ENCODE measurements around the gene PID1. TPM values are rescaled to one million over a fixed set of nuclear protein-coding genes. Genes with fewer than 3 reads are reported as not detected.
"Not testable (repeated sequence)": the region's sequence is repeated elsewhere in the genome, so short reads cannot be mapped to it uniquely, and the experiment has no call there.

PID1 gene
- total RNA-seq, 1 experiment from 2014 or later: 3.6 TPM

DNA sequence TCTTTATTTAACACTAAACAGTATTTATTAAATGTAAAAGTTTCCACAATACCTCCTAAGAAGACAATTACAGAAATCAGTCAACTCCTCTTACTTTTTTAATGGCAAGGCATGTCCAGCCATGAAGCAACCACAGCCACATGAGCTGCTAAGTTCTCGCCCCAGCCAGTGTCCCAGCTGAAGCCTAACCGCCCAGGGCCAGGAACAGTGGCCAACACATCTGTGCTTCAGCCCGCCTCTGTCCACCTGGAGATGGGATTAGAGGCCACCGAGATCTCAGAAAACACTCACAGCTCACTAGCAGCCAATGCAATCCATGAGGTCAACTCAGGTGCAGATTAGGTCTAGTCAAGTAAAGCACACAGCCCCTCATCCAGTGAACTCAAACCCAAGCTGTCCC, 40.2 kb downstream of the PID1 start:
- no peak for DNase-seq (ENCODE audit: low read depth)
- in situ Hi-C loops (cut with HindIII; ENCODE audit: low pct_unique_long_range_greater_than_20kb, low sequenced_read_pairs): no loop called here

DNA sequence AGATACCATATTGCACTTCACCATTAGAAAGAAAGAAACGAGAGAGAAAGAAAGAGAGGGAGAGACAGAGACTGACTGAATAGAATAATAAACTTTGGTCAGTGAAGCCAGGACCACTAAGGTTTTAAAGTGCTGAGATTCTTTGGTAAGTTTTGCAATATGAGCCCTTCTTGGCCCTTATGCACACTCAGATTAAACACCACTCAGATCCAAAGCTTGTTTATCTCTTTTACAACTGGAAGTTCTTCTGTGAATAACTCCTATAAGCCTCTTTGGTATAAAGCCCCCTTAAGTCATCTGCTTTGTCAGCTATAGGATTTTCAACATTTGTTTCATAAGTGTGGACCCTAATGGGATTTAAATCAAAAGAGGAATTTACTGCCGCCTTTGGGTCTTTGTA, 40.8 kb downstream of the PID1 start:
- no peak for DNase-seq (ENCODE audit: low read depth)
- in situ Hi-C loops (cut with HindIII; ENCODE audit: low pct_unique_long_range_greater_than_20kb, low sequenced_read_pairs): no loop called here

DNA sequence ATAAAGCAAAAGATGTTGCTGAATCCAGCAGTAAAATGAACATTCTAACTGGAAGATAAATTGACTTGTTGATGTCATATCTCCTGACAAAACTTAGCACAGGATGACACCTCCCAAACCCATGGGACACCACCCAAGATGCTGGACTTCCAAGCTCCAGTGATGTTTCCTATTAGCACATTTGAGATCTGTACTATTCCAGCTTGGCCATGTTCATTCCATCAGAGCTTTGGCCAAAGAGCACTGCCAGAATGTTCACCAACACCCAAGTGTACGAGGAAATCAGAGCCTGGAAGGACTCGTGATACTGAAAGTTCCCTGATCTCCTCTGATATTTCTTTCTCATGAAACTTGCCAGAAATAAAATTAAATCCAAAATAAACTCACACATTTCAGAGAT, 44.7 kb downstream of the PID1 start:
- DNase-seq (ENCODE audit: low read depth): no peak
- in situ Hi-C loops (cut with HindIII; ENCODE audit: low pct_unique_long_range_greater_than_20kb, low sequenced_read_pairs): no loop called here

GRCh38 chr2:229223107-229223506, 48.0 kb downstream of the PID1 start:
- DNase-seq (ENCODE audit: low read depth): no peak
- in situ Hi-C loops (cut with HindIII; ENCODE audit: low pct_unique_long_range_greater_than_20kb, low sequenced_read_pairs): no loop called here

- in situ Hi-C loops (cut with HindIII; ENCODE audit: low pct_unique_long_range_greater_than_20kb, low sequenced_read_pairs): no loop called here
- no peak for DNase-seq (ENCODE audit: low read depth)
Observed at GRCh38 chr2:229221641-229222040, 49.4 kb downstream of the PID1 start.

DNA sequence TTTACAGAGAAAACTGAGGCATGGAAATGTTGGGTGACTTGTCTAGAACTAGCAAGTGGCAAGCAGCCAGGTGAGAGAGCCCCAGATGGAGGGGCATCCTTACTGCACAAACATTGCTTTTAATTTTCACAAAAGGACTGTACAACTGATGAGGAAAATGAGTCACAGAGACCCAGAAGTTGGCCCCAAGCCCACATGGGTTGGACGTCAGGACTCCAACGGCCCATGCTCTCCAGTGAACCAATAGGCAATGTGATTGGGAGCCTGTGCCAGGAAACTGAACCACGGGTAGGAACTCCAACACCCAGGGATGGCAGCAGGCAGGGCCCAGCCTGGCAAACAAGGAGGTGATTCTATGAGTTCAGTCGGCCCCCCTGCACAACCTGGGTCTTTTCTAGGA, 50.8 kb downstream of the PID1 start:
- in situ Hi-C loops (cut with HindIII; ENCODE audit: low pct_unique_long_range_greater_than_20kb, low sequenced_read_pairs): no loop called here
- no peak for DNase-seq (ENCODE audit: low read depth)

GRCh38 chr2:229218329-229218921, 52.7 kb downstream of the PID1 start:
- in situ Hi-C loops (cut with HindIII; ENCODE audit: low pct_unique_long_range_greater_than_20kb, low sequenced_read_pairs): no loop called here
- no peak for DNase-seq (ENCODE audit: low read depth)

DNA sequence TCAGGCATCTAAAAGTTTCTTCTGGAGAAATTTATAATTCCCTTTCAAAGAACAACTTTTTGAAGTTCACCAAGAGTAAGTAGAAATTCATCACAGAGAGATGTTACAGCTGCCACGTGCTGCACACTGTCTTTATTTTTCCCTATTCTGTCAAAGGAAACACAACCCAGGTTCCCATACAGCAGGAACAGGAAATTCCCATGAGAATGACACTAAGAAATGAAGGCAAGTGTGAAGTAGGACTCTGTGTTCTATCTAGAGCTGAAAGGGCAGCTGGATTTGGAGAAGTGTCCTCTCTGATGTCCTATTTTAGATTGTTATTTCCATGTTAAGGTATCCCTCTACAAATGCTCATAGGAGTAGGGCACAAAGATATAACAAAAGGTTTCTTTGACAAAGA, 58.8 kb downstream of the PID1 start:
- in situ Hi-C loops (cut with HindIII; ENCODE audit: low pct_unique_long_range_greater_than_20kb, low sequenced_read_pairs): no loop called here

DNA sequence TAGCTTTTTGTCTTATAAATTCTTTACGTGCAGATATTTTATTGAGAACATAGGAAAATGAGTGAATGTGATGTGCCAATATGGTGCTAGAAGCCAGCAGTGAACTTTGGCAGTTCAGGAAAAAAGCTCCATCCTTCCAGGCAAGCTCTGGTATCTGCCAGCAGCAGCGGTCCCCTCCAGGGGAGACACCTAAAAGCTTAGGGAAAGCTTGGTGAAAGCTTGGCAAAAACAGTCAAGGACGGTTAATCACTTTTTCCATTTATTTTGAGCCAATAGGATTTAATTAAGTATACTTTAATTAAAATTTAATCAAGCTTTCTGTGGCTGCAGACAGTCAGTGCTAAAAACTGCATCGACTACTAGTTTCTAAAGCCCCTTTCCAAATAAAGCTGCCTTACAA, 60.4 kb downstream of the PID1 start:
- in situ Hi-C loops (cut with HindIII; ENCODE audit: low pct_unique_long_range_greater_than_20kb, low sequenced_read_pairs): no loop called here
- no peak for DNase-seq (ENCODE audit: low read depth)

More for the DNA sequence above, 58.8 kb downstream of the PID1 start:
- no peak for DNase-seq (ENCODE audit: low read depth)

GRCh38 chr2:229206548-229206947, 64.5 kb downstream of the PID1 start:
- in situ Hi-C loops (cut with HindIII; ENCODE audit: low pct_unique_long_range_greater_than_20kb, low sequenced_read_pairs): no loop called here
- no peak for DNase-seq (ENCODE audit: low read depth)

- no peak for DNase-seq (ENCODE audit: low read depth)
- in situ Hi-C loops (cut with HindIII; ENCODE audit: low pct_unique_long_range_greater_than_20kb, low sequenced_read_pairs): no loop called here
Observed at GRCh38 chr2:229205704-229206103, 65.4 kb downstream of the PID1 start.

DNA sequence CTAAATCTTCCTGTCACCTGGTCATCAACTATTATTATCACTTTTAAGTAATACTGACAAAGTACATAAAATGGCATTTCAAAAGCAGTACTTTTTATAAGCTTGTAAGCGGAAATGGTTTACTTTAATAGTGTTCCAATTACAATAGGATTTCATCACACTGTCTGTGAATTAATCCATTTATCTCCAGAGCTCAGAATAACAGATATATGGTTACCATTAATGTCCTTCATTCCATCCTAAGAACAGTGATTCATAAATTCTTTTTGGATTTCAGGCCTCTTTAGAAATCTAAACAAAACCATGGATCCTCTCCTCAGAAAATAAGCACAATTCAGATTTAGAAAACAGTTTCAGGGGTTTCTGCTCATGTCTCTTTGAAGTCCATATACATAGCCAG, 68.4 kb downstream of the PID1 start:
- in situ Hi-C loops (cut with HindIII; ENCODE audit: low pct_unique_long_range_greater_than_20kb, low sequenced_read_pairs): no loop called here

GRCh38 chr2:229201521-229201920, 69.6 kb downstream of the PID1 start:
- in situ Hi-C loops (cut with HindIII; ENCODE audit: low pct_unique_long_range_greater_than_20kb, low sequenced_read_pairs): no loop called here
- DNase-seq (ENCODE audit: low read depth): no peak

More for the DNA sequence above, 68.4 kb downstream of the PID1 start:
- DNase-seq (ENCODE audit: low read depth): no peak

GRCh38 chr2:229199267-229199666, 71.8 kb downstream of the PID1 start:
- in situ Hi-C loops (cut with HindIII; ENCODE audit: low pct_unique_long_range_greater_than_20kb, low sequenced_read_pairs): no loop called here

DNA sequence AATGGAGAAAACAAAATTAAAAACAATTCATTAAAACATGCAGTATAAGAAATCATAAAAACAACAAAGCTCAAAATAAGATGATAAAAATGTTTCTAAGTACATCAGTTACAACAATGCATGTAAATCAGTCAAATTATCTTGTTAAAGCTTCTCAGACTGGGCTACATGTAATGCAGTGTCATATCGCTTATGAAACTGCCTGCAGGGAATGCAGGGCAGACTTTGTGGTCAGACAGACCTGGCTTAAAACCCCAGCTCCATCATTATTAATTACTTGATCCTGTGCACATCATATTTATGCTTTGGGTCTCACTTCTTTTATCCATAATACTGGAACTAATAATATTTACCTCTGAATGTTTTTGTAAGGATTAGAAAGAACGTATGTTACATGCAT, 74.6 kb downstream of the PID1 start:
- no peak for DNase-seq (ENCODE audit: low read depth)
- in situ Hi-C loops (cut with HindIII; ENCODE audit: low pct_unique_long_range_greater_than_20kb, low sequenced_read_pairs): no loop called here

More at GRCh38 chr2:229199267-229199666, 71.8 kb downstream of the PID1 start:
- no peak for DNase-seq (ENCODE audit: low read depth)

- in situ Hi-C loops (cut with HindIII; ENCODE audit: low pct_unique_long_range_greater_than_20kb, low sequenced_read_pairs): no loop called here
- DNase-seq (ENCODE audit: low read depth): no peak
Observed at GRCh38 chr2:229195346-229195947, 75.6 kb downstream of the PID1 start.

- in situ Hi-C loops (cut with HindIII; ENCODE audit: low pct_unique_long_range_greater_than_20kb, low sequenced_read_pairs): no loop called here
- no peak for DNase-seq (ENCODE audit: low read depth)
Observed at GRCh38 chr2:229193281-229193680, 77.8 kb downstream of the PID1 start.

DNA sequence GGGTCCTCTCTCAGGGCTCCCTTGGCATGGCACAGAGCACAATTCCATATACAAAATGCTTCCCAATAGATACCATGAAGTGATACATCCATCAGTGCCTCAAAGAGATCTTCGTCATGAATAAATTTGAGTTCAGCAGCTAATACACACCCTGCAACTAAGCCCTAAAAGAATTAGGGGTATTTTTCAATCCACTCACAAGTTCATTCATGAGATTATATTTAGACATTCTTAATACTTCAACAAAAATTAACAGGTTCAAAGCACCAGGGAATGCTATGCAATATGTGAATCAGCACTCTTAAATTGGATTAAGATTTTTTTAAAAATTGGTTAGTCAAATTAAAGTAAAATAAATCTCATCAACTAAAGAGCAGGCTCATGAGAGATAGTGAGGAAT, 79.7 kb downstream of the PID1 start:
- in situ Hi-C loops (cut with HindIII; ENCODE audit: low pct_unique_long_range_greater_than_20kb, low sequenced_read_pairs): no loop called here
- no peak for DNase-seq (ENCODE audit: low read depth)

DNA sequence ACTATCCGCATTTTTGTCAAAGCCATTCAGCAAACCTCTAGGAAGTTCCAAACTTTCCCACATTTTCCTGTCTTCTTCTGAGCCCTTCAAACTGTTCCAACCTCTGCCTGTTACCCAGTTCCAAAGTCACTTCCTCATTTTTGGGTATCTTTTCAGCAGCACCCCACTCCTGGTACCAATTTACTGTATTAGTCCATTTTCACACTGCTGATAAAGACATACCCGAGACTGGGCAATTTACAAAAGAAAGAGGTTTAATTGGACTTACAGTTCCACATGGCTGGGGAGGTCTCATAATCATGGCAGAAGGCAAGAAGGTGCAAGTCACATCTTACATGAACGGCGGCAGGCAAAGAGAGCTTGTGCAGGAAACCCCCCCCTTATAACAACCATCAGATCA, 84.0 kb downstream of the PID1 start:
- in situ Hi-C loops (cut with HindIII; ENCODE audit: low pct_unique_long_range_greater_than_20kb, low sequenced_read_pairs); DNase-seq (ENCODE audit: low read depth): not testable (repeated sequence)

GRCh38 chr2:229181641-229182040, 89.4 kb downstream of the PID1 start:
- no peak for DNase-seq (ENCODE audit: low read depth)
- in situ Hi-C loops (cut with HindIII; ENCODE audit: low pct_unique_long_range_greater_than_20kb, low sequenced_read_pairs): no loop called here
